Ovary (tissue), 9 donors: ENCODE measurements around the gene IL3RA. TPM values are rescaled to one million over a fixed set of nuclear protein-coding genes. Genes with fewer than 3 reads are reported as not detected.
"Not testable (repeated sequence)": the region's sequence is repeated elsewhere in the genome, so short reads cannot be mapped to it uniquely, and the experiment has no call there.

ENCODE experiments used
- DNase-seq, 5 donors: peaks; one replicate each; pipeline ENCODE4 v3.0.0-alpha.2; 2019 to 2020
- H3K27ac ChIP-seq, 2 donors: fragments of 200-600 bp; one replicate each; pipeline versions ENCODE4 v1.5.1 to v1.8.0; 2019 to 2022
- H3K27me3 ChIP-seq: fragments of 200-600 bp; one replicate; pipeline ENCODE4 v1.8.0; 2022
- H3K36me3 ChIP-seq: fragments of 200-600 bp; sonication (generic); one replicate; pipeline ENCODE4 v1.5.1; 2019
- H3K4me1 ChIP-seq: one replicate; pipeline ENCODE4 v1.8.1; 2013; ENCODE audit warnings: mild to moderate bottlenecking, moderate library complexity; ENCODE audit not compliant: insufficient read depth
- H3K4me3 ChIP-seq: fragments of 200-600 bp; sonication (generic); one replicate; pipeline ENCODE4 v1.5.1; 2017
- H3K9me3 ChIP-seq, 2 donors: fragments of 200-600 bp in 1 of 2; sonication (generic) in 1 of 2; one replicate each; pipeline versions ENCODE4 v1.5.1 to v1.8.1; 2013 to 2019; ENCODE audit warnings: mild to moderate bottlenecking in 1 of 2, moderate library complexity in 1 of 2
- EP300 ChIP-seq: sonication (generic); formaldehyde crosslinking; IDR thresholded peaks from one replicate; pipeline ENCODE4 v1.6.1; 2017; ENCODE audit warnings: antibody characterized with exemption
- POLR2A ChIP-seq: fragments of 450-650 bp; IDR thresholded peaks from one replicate; pipeline ENCODE4 v1.6.1; 2017; ENCODE audit warnings: antibody characterized with exemption, mild to moderate bottlenecking, moderate library complexity
- WGBS, 3 donors: extraction: QIAGEN DNeasy Blood & Tissue Kit in 1 of 3; methylation state at CpG; one replicate each; pipeline versions ENCODE4 v1.1.5 to v1.1.7; 2013 to 2017; 5-methylcytosine and 5-hydroxymethylcytosine counted together
- intact Hi-C, 4 donors: fragments of 100-400 bp; cut with DNase I; formaldehyde crosslinking; loops; one replicate each; pipeline versions ENCODE4 v1.11.0 to v1.15.1; 2022 to 2023
- polyA plus RNA-seq, 2 donors: library from polyadenylated mRNA; stranded (reverse); fragments of 200-250 nt in 1 of 2; fragments of 350-450 nt in 1 of 2; fragmentation: Illumina TruSeq in 1 of 2; extraction: RNeasy Lipid Tissue Mini Kit (QIAGEN cat#74804) in 1 of 2; gene quantifications; one replicate each; pipeline ENCODE4 v1.2.3, GENCODE V29; 2013 to 2014
- total RNA-seq, 7 donors: library from RNA; depleted of rRNA in 2 of 7; stranded (reverse); fragments of >200 nt in 2 of 7; fragmentation: NEBNext Ultra II Directional in 3 of 7; extraction: Animal tissue kit (Norgen Biotek cat#: 25700) in 3 of 7; gene quantifications; one replicate each; pipeline versions ENCODE4 v1.1.0 to v1.2.4, GENCODE V29; 2016 to 2023
- TF ChIP-seq, protein P1 (sequence below), 3 donors: fragments of 450-650 bp in 2 of 3; fragments of 200-600 bp in 1 of 3; IDR thresholded peaks; one replicate each; pipeline versions ENCODE4 v1.5.1 to v1.8.0; 2016 to 2022; ENCODE audit warnings: antibody characterized with exemption in 3 of 3, mild to moderate bottlenecking in 1 of 3
- donor health status: DM: no; HTN: no; CAD: no; lungs with moderate emphysema.
- donor health status: DM: no; HTN: no; CAD: no.
- donor health status: Bipolar disorder and iron deficiency.
- donor health status: DM: yes; HTN: yes; CAD: no.
- donor health status: DM: no; HTN: no; CAD: no.
- donor health status: DM: yes; HTN: yes; CAD: no.

IL3RA gene
- total and polyA plus RNA-seq, 9 donors = 0.12 to 5.1 (median 2.0) TPM

DNA sequence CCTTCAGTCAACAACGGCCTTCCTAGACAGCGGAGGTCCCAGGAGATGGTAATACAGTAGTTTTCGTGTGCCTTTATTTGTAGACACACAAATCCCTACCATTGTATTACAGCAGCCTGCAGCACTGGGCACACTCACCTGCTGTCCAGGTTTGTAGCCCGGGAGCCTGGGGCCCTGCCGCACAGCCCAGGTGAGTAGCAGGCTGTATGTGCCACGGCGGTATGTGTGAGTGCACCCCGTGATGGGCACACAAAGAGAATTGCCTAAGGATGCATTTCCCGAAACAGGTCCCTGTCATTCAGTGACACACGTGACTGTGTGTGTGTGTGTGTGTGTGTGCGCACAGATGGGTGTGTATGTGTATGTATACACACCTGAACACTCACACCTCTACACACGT lies 63.5 kb downstream of the IL3RA start:
- no peaks in the 10 kb centered on the region for H3K27me3 ChIP-seq
- H3K27ac ChIP-seq = no peak overlapping the region
- H3K9me3 ChIP-seq = no peaks in the 10 kb centered on the region
- intact Hi-C loops = no loop called here
- DNase-seq = peak in 2 of 5 donors; percentile 9 to 21
- no peak overlapping the region for H3K4me3 ChIP-seq
- TF ChIP-seq EP300 (no peak), POLR2A (no peak)
- TF ChIP-seq, protein P1, sequence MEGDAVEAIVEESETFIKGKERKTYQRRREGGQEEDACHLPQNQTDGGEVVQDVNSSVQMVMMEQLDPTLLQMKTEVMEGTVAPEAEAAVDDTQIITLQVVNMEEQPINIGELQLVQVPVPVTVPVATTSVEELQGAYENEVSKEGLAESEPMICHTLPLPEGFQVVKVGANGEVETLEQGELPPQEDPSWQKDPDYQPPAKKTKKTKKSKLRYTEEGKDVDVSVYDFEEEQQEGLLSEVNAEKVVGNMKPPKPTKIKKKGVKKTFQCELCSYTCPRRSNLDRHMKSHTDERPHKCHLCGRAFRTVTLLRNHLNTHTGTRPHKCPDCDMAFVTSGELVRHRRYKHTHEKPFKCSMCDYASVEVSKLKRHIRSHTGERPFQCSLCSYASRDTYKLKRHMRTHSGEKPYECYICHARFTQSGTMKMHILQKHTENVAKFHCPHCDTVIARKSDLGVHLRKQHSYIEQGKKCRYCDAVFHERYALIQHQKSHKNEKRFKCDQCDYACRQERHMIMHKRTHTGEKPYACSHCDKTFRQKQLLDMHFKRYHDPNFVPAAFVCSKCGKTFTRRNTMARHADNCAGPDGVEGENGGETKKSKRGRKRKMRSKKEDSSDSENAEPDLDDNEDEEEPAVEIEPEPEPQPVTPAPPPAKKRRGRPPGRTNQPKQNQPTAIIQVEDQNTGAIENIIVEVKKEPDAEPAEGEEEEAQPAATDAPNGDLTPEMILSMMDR (IDR thresholded peaks at IDR 0.05) = no peak
- no peaks in the 10 kb centered on the region for H3K36me3 ChIP-seq
- no peaks in the 10 kb centered on the region for H3K4me1 ChIP-seq
- WGBS, 3 donors = 85 to 95% (median 93%) methylated on average over 12 of the region's 12 CpGs

- H3K9me3 ChIP-seq = peaks cover 0 to 3% of the 10 kb centered on the region in 2 donors
- H3K27ac ChIP-seq = no peak overlapping the region
- H3K27me3 ChIP-seq = no peaks in the 10 kb centered on the region
- no peaks in the 10 kb centered on the region for H3K36me3 ChIP-seq
- DNase-seq = peak in 3 of 5 donors; percentile 18 to 36 (median 21)
- intact Hi-C loops = no loop called here
- no peak overlapping the region for H3K4me3 ChIP-seq
- 69 to 86% (median 84%) methylated on average over 27 of the region's 27 CpGs for WGBS, 3 donors
- TF ChIP-seq, protein P1 (IDR thresholded peaks at IDR 0.05) = no peak
- H3K4me1 ChIP-seq = no peaks in the 10 kb centered on the region
These were observed 64.3 kb downstream of the IL3RA start for GRCh38 chrX:1400742-1401471.

GRCh38 chrX:1401611-1402430 lies 65.2 kb downstream of the IL3RA start:
- WGBS, 3 donors = 83 to 88% (median 83%) methylated on average over 30 of the region's 30 CpGs
- Histone ChIP-seq H3K4me3 (no peak overlapping the region), H3K36me3 (no peaks in the 10 kb centered on the region), H3K27me3 (no peaks in the 10 kb centered on the region), H3K4me1 (no peaks in the 10 kb centered on the region), H3K9me3 (peaks cover 0 to 3% of the 10 kb centered on the region in 2 donors), H3K27ac (no peak overlapping the region)
- DNase-seq = peak in 3 of 5 donors; percentile 15 to 31 (median 16)
- intact Hi-C loops = no loop called here
- no peak for TF ChIP-seq POLR2A
- TF ChIP-seq, protein P1 (IDR thresholded peaks at IDR 0.05) = no peak
- TF ChIP-seq EP300 = no peak

- H3K9me3 ChIP-seq = peaks cover 0 to 3% of the 10 kb centered on the region in 2 donors
- WGBS, 3 donors = 97 to 99% (median 97%) methylated on average over 10 of the region's 10 CpGs
- no peak for TF ChIP-seq POLR2A
- TF ChIP-seq, protein P1 (IDR thresholded peaks at IDR 0.05) = no peak
- TF ChIP-seq EP300 = no peak
- peak in 3 of 5 donors; percentile 10 to 26 (median 10) for DNase-seq
- no peaks in the 10 kb centered on the region for H3K27me3 ChIP-seq
- H3K4me1 ChIP-seq = no peaks in the 10 kb centered on the region
- H3K4me3 ChIP-seq = no peak overlapping the region
- intact Hi-C loops = no loop called here
- no peaks in the 10 kb centered on the region for H3K36me3 ChIP-seq
- no peak overlapping the region for H3K27ac ChIP-seq
These were observed 66.6 kb downstream of the IL3RA start for GRCh38 chrX:1403228-1403627.

DNA sequence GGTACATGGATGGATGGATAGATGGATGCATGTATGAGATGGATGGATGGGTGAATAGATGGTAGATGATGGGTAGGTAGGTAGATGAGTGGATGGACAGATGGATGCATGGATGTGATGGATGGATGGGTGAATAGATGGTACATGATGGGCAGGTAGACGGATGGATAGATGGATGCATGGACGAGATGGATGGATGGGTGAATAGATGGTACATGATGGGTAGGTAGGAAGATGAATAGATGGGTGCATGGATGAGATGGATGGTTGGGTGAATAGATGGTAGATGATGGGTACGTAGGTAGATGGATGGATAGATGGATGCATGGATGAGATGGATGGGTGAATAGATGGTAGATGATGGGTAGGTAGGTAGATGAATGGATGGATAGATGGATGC lies 67.3 kb downstream of the IL3RA start:
- H3K4me3 ChIP-seq, DNase-seq, H3K9me3 ChIP-seq, H3K36me3 ChIP-seq, H3K27me3 ChIP-seq, H3K27ac ChIP-seq, intact Hi-C loops, H3K4me1 ChIP-seq: not testable (repeated sequence)
- 93 to 98% (median 95%) methylated on average over 3 of the region's 3 CpGs for WGBS, 3 donors

- H3K9me3 ChIP-seq, H3K4me1 ChIP-seq, H3K4me3 ChIP-seq, DNase-seq, H3K36me3 ChIP-seq, H3K27ac ChIP-seq, H3K27me3 ChIP-seq, intact Hi-C loops: not testable (repeated sequence)
- WGBS, 3 donors = 95 to 100% (median 96%) methylated on average over 2 of the region's 2 CpGs
These were observed 69.2 kb downstream of the IL3RA start for GRCh38 chrX:1405769-1406168.
